Measurements from ENCODE around the gene NRK. TPM values are rescaled to one million over a fixed set of nuclear protein-coding genes. Genes with fewer than 3 reads are reported as not detected.
"Not testable (repeated sequence)": the region's sequence is repeated elsewhere in the genome, so short reads cannot be mapped to it uniquely, and the experiment has no call there.

NRK gene
- total and polyA plus RNA-seq, 5 donors, result 0.14 to 0.91 (median 0.61) TPM

GRCh38 chrX:106000203-106000602 is 177.9 kb downstream of the NRK start:
- no peaks in the 10 kb centered on the region for H3K27me3 ChIP-seq (ENCODE audit: control insufficient read depth, insufficient read depth)
- H3K27ac ChIP-seq (ENCODE audit: low read length), result no peak overlapping the region
- intact Hi-C loops (cut with DNase I), result no loop called here
- no peaks in the 10 kb centered on the region for H3K9me3 ChIP-seq (ENCODE audit: control insufficient read depth, low read length)
- no peak overlapping the region for H3K4me3 ChIP-seq (ENCODE audit: low read length)
- no peaks in the 10 kb centered on the region for H3K4me1 ChIP-seq (ENCODE audit: control insufficient read depth, insufficient read depth, low read length)
- DNase-seq, result no peak
- no peak for ATAC-seq

GRCh38 chrX:106000609-106001008 is 178.3 kb downstream of the NRK start:
- H3K4me3 ChIP-seq (ENCODE audit: low read length); H3K9me3 ChIP-seq (ENCODE audit: control insufficient read depth, low read length); DNase-seq; intact Hi-C loops (cut with DNase I); H3K4me1 ChIP-seq (ENCODE audit: control insufficient read depth, insufficient read depth, low read length); H3K27me3 ChIP-seq (ENCODE audit: control insufficient read depth, insufficient read depth); ATAC-seq; H3K27ac ChIP-seq (ENCODE audit: low read length): not testable (repeated sequence)
- 84% methylated on average over 5 of the region's 5 CpGs for WGBS

GRCh38 chrX:106005684-106006083 is 183.3 kb downstream of the NRK start:
- H3K4me1 ChIP-seq (ENCODE audit: control insufficient read depth, insufficient read depth, low read length), result no peaks in the 10 kb centered on the region
- intact Hi-C loops (cut with DNase I), result no loop called here
- 25% methylated on average over 2 of the region's 2 CpGs for WGBS
- no peak overlapping the region for H3K4me3 ChIP-seq (ENCODE audit: low read length)
- no peaks in the 10 kb centered on the region for H3K27me3 ChIP-seq (ENCODE audit: control insufficient read depth, insufficient read depth)
- no peaks in the 10 kb centered on the region for H3K9me3 ChIP-seq (ENCODE audit: control insufficient read depth, low read length)
- DNase-seq, result no peak
- ATAC-seq, result no peak
- H3K27ac ChIP-seq (ENCODE audit: low read length), result no peak overlapping the region

- intact Hi-C loops (cut with DNase I), result no loop called here
- Histone ChIP-seq H3K4me1 (ENCODE audit: control insufficient read depth, insufficient read depth, low read length) (no peaks in the 10 kb centered on the region), H3K9me3 (ENCODE audit: control insufficient read depth, low read length) (no peaks in the 10 kb centered on the region), H3K4me3 (ENCODE audit: low read length) (no peak overlapping the region), H3K27ac (ENCODE audit: low read length) (no peak overlapping the region), H3K27me3 (ENCODE audit: control insufficient read depth, insufficient read depth) (no peaks in the 10 kb centered on the region)
- WGBS, result 15% methylated on average over 1 of the region's 1 CpG
- DNase-seq (no peak), ATAC-seq (no peak)
These were observed 185.5 kb downstream of the NRK start for GRCh38 chrX:106007815-106008214.

Other genes with a start within 250 kb of the NRK start
- not detected for gene SERPINA7, start 216.2 kb downstream of the NRK start, total RNA-seq
- not detected for gene SERPINA7, start 216.2 kb downstream of the NRK start, polyA plus RNA-seq

Measured in right cardiac atrium (tissue), 5 donors.